Subcutaneous adipose tissue (tissue), 4 donors: ENCODE measurements around the gene NSFL1C. TPM values are rescaled to one million over a fixed set of nuclear protein-coding genes. Genes with fewer than 3 reads are reported as not detected.

Experiments
- total RNA-seq, 4 donors: library from RNA; depleted of rRNA; stranded (reverse); fragments of >200 nt; gene quantifications; one replicate each; pipeline ENCODE4 v1.1.0, GENCODE V29; 2016
- TF ChIP-seq, protein P1 (sequence below): fragments of 450-650 bp; IDR thresholded peaks from one replicate; pipeline ENCODE4 v1.5.1; 2016; ENCODE audit warnings: low read depth, mild to moderate bottlenecking, control low read depth, antibody characterized with exemption, moderate library complexity

The NSFL1C gene
- total RNA-seq, 4 donors from 2014 or later: 43.7 to 60.5 (median 57.8) TPM

DNA sequence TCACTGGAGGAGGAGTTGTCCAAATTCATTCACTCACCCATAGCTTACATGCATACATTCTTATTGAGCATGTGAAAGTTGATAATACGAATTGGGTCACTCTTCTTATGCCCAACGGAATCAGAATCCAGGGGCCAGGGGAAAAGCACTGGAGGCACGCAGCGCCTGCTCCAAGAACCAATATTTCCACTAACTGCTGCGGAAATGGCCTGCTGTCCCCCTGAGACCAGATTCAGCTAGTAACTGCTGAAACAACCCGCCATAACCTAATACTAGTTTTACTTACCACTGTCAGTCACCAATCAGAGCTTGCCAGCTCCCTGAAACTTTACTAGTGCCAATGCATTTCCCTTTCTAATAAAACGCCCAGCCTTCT, 73.2 kb downstream of the NSFL1C start:
- TF ChIP-seq, protein P1, sequence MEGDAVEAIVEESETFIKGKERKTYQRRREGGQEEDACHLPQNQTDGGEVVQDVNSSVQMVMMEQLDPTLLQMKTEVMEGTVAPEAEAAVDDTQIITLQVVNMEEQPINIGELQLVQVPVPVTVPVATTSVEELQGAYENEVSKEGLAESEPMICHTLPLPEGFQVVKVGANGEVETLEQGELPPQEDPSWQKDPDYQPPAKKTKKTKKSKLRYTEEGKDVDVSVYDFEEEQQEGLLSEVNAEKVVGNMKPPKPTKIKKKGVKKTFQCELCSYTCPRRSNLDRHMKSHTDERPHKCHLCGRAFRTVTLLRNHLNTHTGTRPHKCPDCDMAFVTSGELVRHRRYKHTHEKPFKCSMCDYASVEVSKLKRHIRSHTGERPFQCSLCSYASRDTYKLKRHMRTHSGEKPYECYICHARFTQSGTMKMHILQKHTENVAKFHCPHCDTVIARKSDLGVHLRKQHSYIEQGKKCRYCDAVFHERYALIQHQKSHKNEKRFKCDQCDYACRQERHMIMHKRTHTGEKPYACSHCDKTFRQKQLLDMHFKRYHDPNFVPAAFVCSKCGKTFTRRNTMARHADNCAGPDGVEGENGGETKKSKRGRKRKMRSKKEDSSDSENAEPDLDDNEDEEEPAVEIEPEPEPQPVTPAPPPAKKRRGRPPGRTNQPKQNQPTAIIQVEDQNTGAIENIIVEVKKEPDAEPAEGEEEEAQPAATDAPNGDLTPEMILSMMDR: no peak

DNA sequence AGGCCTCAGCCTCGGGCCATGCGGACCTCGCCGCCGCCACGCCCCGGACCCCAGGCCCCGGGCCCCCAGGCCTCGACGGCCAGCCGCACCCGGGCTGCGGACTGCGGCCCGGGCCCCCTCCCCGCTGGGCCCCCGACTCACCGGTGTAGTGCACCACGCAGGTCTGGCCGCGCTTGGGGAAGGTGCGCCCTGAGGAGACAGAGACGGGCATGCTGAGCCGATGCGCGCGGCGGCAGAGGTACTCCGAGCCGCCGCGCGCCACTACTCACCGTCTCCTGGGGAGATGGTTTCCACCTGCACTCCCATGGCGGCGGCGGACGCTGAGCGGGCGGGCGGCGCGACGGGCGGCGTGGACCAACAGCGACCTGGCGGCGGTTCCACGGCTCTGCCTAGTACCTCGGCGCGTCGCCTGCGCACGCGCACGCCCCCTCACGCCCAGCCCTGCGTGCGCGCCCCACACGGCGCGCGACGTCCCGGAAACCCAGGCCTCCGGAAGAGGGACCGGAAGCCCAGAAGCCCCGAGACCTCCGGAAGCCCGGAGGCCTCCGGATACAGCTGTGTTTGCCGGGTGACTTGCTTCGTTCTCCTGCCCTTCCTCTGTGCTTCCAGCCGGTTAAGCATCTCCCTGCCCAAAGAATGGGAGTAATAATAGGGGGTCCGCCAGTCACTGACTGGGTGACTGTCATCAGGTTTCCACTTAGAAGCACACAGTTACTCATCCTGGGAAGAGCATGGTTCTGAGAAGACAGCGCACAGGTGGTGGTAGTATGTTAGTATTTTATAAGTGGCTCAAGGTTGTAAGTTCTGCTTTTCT, 73.7 kb downstream of the NSFL1C start, which contains the start of gene FKBP1A:
TSS of gene FKBP1A (minus strand) at position 362 of the 814 bp plus-strand sequence. CDS start at position 306, 56 bp downstream.
- TF ChIP-seq, protein P1: no peak

DNA sequence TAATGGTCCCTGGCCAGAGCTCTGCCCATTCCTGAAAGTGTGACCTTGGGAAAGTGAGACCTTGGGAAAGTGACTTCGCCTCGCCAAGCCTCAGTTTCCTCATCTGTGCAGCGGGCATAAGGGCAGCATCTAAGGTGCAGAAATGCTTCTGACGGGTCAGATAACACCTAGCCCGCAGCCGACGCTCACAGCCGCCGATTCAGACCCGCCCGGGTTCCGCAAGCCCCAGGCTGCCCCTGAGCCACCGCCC, 74.3 kb downstream of the NSFL1C start:
- TF ChIP-seq, protein P1: no peak

Other genes with a start within 250 kb of the NSFL1C start
- not detected for gene RAD21L1, start 240.8 kb downstream of the NSFL1C start, total RNA-seq
- gene SNPH, start 200.6 kb downstream of the NSFL1C start, total RNA-seq: 1 to 10 TPM; 1.5 to 2.0 (median 1.7) TPM
- gene SDCBP2, start 137.7 kb downstream of the NSFL1C start, total RNA-seq: 10 to 100 TPM in 1 of 4 donors, 1 to 10 TPM in 3; 2.3 to 12.1 (median 6.6) TPM
- 100 to 1,000 TPM; 131 to 257 (median 165) TPM for gene FKBP1A, start 73.8 kb downstream of the NSFL1C start, total RNA-seq
- 10 to 100 TPM in 3 of 4 donors, 1 to 10 TPM in 1; 8.5 to 53.7 (median 27.5) TPM for gene SIRPB2, start 24.6 kb upstream of the NSFL1C start, total RNA-seq
- 1 to 10 TPM in 1 of 4 donors, not detected in 3; 7.8 TPM for gene SIRPD, start 90.9 kb upstream of the NSFL1C start, total RNA-seq
- gene SIRPB1, start 153.2 kb upstream of the NSFL1C start, total RNA-seq: 10 to 100 TPM in 1 of 4 donors, 1 to 10 TPM in 2, not detected in 1; 4.2 to 48.3 (median 6.2) TPM
- gene SIRPG, start 190.9 kb upstream of the NSFL1C start, total RNA-seq: not detected